SH-SY5Y (cell line): Measurements from ENCODE around the gene PLSCR4.

ENCODE experiments used
- GATA2 ChIP-seq: IDR thresholded peaks from 2 replicates; pipeline ENCODE4 v1.6.1; 2011; ENCODE audit warnings: mild to moderate bottlenecking, low read depth, low read length
- GATA3 ChIP-seq: IDR thresholded peaks from 2 replicates; pipeline ENCODE4 v1.6.1; 2011; ENCODE audit warnings: low read depth, mild to moderate bottlenecking, low read length, moderate library complexity

GRCh38 chr3:146163584-146163983, 87.3 kb downstream of the PLSCR4 start:
- TF ChIP-seq GATA2 (no peak), GATA3 (no peak)
